IMR-90 (cell line): ENCODE results near the gene TMEM53. TPM values are rescaled to one million over a fixed set of nuclear protein-coding genes. Genes with fewer than 3 reads are reported as not detected.

Source experiments
- ATAC-seq: fragments of 200-7000 bp; cut with Tn5 transposase; 2 replicates; pipeline ENCODE4 v1.9.1; 2020; ENCODE audit warnings: low read depth, mild to moderate bottlenecking, moderate library complexity
- BruUV-seq: library from RNA; stranded (reverse); fragments of 400-500 nt; replicated peaks from 2 replicates; lab custom pipeline; 2021; lab: Mats Ljungman, UMichigan
- CTCF ChIA-PET: fragments of 300-600 bp; formaldehyde crosslinking; extraction: SDS; loops from one replicate; lab custom pipeline; 2021; ENCODE audit warnings: antibody characterized with exemption; lab: Yijun Ruan, JAX
- POLR2A ChIA-PET: fragments of 300-600 bp; sonication (Branson Sonifier 250); formaldehyde crosslinking; loops from one replicate; lab custom pipeline; 2022; ENCODE audit warnings: antibody characterized with exemption; ENCODE audit not compliant: unreplicated experiment; lab: Charles Lee
- DNase-seq: peaks from one replicate; pipeline ENCODE4 v3.0.0; 2013
- H2AFZ ChIP-seq: replicated peaks from 2 replicates; pipeline ENCODE3; 2013; ENCODE audit warnings: low read length, mild to moderate bottlenecking; ENCODE audit not compliant: poor library complexity
- H2AK5ac ChIP-seq: 2 replicates; pipeline ENCODE4 v1.6.1; 2013; ENCODE audit warnings: low read depth, low read length, inconsistent platforms
- H2AK9ac ChIP-seq: replicated peaks from 2 replicates; pipeline ENCODE3; 2013; ENCODE audit warnings: mild to moderate bottlenecking, low read depth, low read length, moderate library complexity; ENCODE audit not compliant: poor library complexity
- H2BK120ac ChIP-seq: 2 replicates; pipeline ENCODE4 v1.6.1; 2013; ENCODE audit warnings: low read depth, low read length, inconsistent platforms
- H2BK15ac ChIP-seq: 3 replicates; pipeline ENCODE4 v1.6.1; 2013; ENCODE audit warnings: low read depth, low read length, inconsistent platforms
- H2BK20ac ChIP-seq: 2 replicates; pipeline ENCODE4 v1.6.1; 2013; ENCODE audit warnings: low read depth, mild to moderate bottlenecking, inconsistent platforms, low read length, moderate library complexity
- H2BK5ac ChIP-seq: 2 replicates; pipeline ENCODE4 v1.6.1; 2013; ENCODE audit warnings: mild to moderate bottlenecking, low read depth, low read length, inconsistent platforms; ENCODE audit not compliant: poor library complexity, severe bottlenecking
- H3K14ac ChIP-seq: replicated peaks from 2 replicates; pipeline ENCODE4 v1.6.1; 2013; ENCODE audit warnings: low read depth, low read length, inconsistent platforms
- H3K18ac ChIP-seq: 2 replicates; pipeline ENCODE4 v1.6.1; 2013; ENCODE audit warnings: low read depth, low read length, control low read depth
- H3K23ac ChIP-seq: 2 replicates; pipeline ENCODE4 v1.6.1; 2013; ENCODE audit warnings: low read depth, low read length, inconsistent platforms
- H3K27ac ChIP-seq: 2 replicates; pipeline ENCODE4 v1.5.1; 2013; ENCODE audit warnings: mild to moderate bottlenecking, control low read depth, low read length; ENCODE audit not compliant: insufficient read depth
- H3K27me3 ChIP-seq: 2 replicates; pipeline ENCODE4 v1.6.1; 2013; ENCODE audit warnings: low read length; ENCODE audit not compliant: control insufficient read depth, insufficient read depth
- H3K36me3 ChIP-seq: 2 replicates; pipeline ENCODE4 v1.6.1; 2013; ENCODE audit warnings: low read length, mixed read lengths; ENCODE audit not compliant: control insufficient read depth, insufficient read depth
- H3K4ac ChIP-seq: 2 replicates; pipeline ENCODE4 v1.6.1; 2013; ENCODE audit warnings: low read depth, low read length, inconsistent platforms
- H3K4me1 ChIP-seq: 2 replicates; pipeline ENCODE4 v1.6.1; 2013; ENCODE audit warnings: low read length, mixed read lengths; ENCODE audit not compliant: control insufficient read depth, insufficient read depth
- H3K4me2 ChIP-seq: 2 replicates; pipeline ENCODE4 v1.6.1; 2013; ENCODE audit warnings: low read depth, mild to moderate bottlenecking, control low read depth, low read length, moderate library complexity
- H3K4me3 ChIP-seq: 2 replicates; pipeline ENCODE4 v1.5.1; 2013; ENCODE audit warnings: low read depth, mild to moderate bottlenecking, control low read depth, low read length, moderate library complexity; ENCODE audit not compliant: insufficient read depth
- H3K56ac ChIP-seq: 2 replicates; pipeline ENCODE4 v1.6.1; 2013; ENCODE audit warnings: low read length, inconsistent platforms; ENCODE audit not compliant: insufficient read depth; ENCODE audit errors: extremely low read depth
- H3K79me1 ChIP-seq, 2 experiments: 2 replicates each; pipeline ENCODE4 v1.6.1; 2013; ENCODE audit warnings: low read length in 2 of 2, inconsistent platforms in 1 of 2, low read depth in 1 of 2
- H3K9ac ChIP-seq: 2 replicates; pipeline ENCODE4 v1.6.1; 2013; ENCODE audit warnings: low read depth, low read length, control low read depth
- H3K9me1 ChIP-seq: 2 replicates; pipeline ENCODE4 v1.6.1; 2013; ENCODE audit warnings: low read length, inconsistent platforms; ENCODE audit not compliant: insufficient read depth
- H3K9me3 ChIP-seq: 2 replicates; pipeline ENCODE4 v1.6.1; 2013; ENCODE audit warnings: low read length; ENCODE audit not compliant: control insufficient read depth, insufficient read depth
- H4K20me1 ChIP-seq: 2 replicates; pipeline ENCODE4 v1.6.1; 2013; ENCODE audit warnings: low read length, inconsistent platforms; ENCODE audit not compliant: insufficient read depth
- H4K5ac ChIP-seq: 2 replicates; pipeline ENCODE4 v1.6.1; 2013; ENCODE audit warnings: mild to moderate bottlenecking, low read depth, low read length, control low read depth
- H4K8ac ChIP-seq, 2 experiments: 2 replicates each; pipeline ENCODE4 v1.6.1; 2013; ENCODE audit warnings: low read depth in 2 of 2, low read length in 2 of 2, control low read depth in 1 of 2, inconsistent platforms in 1 of 2
- H4K91ac ChIP-seq: 2 replicates; pipeline ENCODE4 v1.6.1; 2013; ENCODE audit warnings: low read depth, low read length, inconsistent platforms; ENCODE audit not compliant: insufficient read depth
- MAFK ChIP-seq: IDR thresholded peaks from 2 replicates; pipeline ENCODE4 v1.6.1; 2012; ENCODE audit warnings: low read depth, low read length, improper control_type of control experiment
- MAZ ChIP-seq: IDR thresholded peaks from 2 replicates; pipeline ENCODE4 v1.6.1; 2012; ENCODE audit warnings: low read depth, mild to moderate bottlenecking, low read length, improper control_type of control experiment, moderate library complexity, borderline replicate concordance
- NFE2L2 ChIP-seq: fragments of 150-350 bp; IDR thresholded peaks from 2 replicates; pipeline ENCODE4 v1.6.1; 2016; ENCODE audit warnings: low read depth, mild to moderate bottlenecking, low read length
- RFX5 ChIP-seq: IDR thresholded peaks from 2 replicates; pipeline ENCODE4 v1.8.0; 2012; ENCODE audit warnings: low read depth, mild to moderate bottlenecking, low read length, moderate library complexity
- SMC3 ChIP-seq: fragments of 150-350 bp; IDR thresholded peaks from 2 replicates; pipeline ENCODE4 v1.6.1; 2016; ENCODE audit warnings: low read depth, mild to moderate bottlenecking, antibody characterized with exemption, low read length, moderate library complexity
- WGBS, 2 experiments: methylation state at CpG; one replicate each; pipeline versions ENCODE4 v1.1.5 to v1.1.7; 2013; ENCODE audit warnings: missing lambda C conversion rate in 2 of 2; ENCODE audit not compliant: insufficient read length in 1 of 2; ENCODE audit errors: extremely low coverage in 2 of 2; 5-methylcytosine and 5-hydroxymethylcytosine counted together
- dilution Hi-C: fragments of 300-500 bp; cut with HindIII; formaldehyde crosslinking; loops from one replicate; pipeline ENCODE4 v1.14.3; 2018; ENCODE audit warnings: low sequenced_read_pairs; ENCODE audit not compliant: unreplicated experiment
- in situ Hi-C: fragments of 300-500 bp; cut with MboI; formaldehyde crosslinking; loops from 3 replicates; pipeline ENCODE4 v1.14.3; 2019; ENCODE audit warnings: low sequenced_read_pairs, inconsistent platforms, mixed read lengths
- intact Hi-C: fragments of 100-400 bp; cut with micrococcal nuclease; formaldehyde crosslinking; loops from 2 replicates; pipeline ENCODE4 v1.10.0; 2022
- microRNA-seq, 2 experiments: library from miRNA; stranded (forward) in 1 of 2; unstranded in 1 of 2; fragments of 10-50 nt in 1 of 2; fragments of <30 nt in 1 of 2; gene quantifications in 1 of 2; microRNA quantifications in 1 of 2; one replicate each; pipeline versions ENCODE3 to v1.1.0; 2013 to 2020; ENCODE audit not compliant: insufficient read depth in 1 of 2, insufficient read length in 1 of 2, unreplicated experiment in 1 of 2
- polyA plus RNA-seq, 3 experiments: library from polyadenylated mRNA; depleted of rRNA; stranded (reverse); fragments of >200 nt; gene quantifications; 2 replicates each; pipeline ENCODE4 v1.2.3, GENCODE V29; 2012; ENCODE audit warnings: low replicate concordance in 1 of 3
- small RNA-seq, 5 experiments: library from RNA; depleted of rRNA; stranded (forward); fragments of <200 nt; gene quantifications; one replicate each; pipeline ENCODE3, GENCODE V24; 2012
- total RNA-seq: library from RNA; depleted of rRNA; stranded (reverse); fragments of >200 nt; gene quantifications from 2 replicates; pipeline ENCODE4 v1.2.3, GENCODE V29; 2012; rRNA removed
- TF ChIP-seq, protein P1 (sequence below): fragments of 150-350 bp; IDR thresholded peaks from 2 replicates; pipeline ENCODE4 v1.6.1; 2016; ENCODE audit warnings: low read depth, mild to moderate bottlenecking, low read length, moderate library complexity, borderline replicate concordance

TMEM53 gene
- total and polyA plus RNA-seq, 2 of the 4 experiments (the other 2 are of a cell fraction), result 2.7 to 6.3 TPM

DNA sequence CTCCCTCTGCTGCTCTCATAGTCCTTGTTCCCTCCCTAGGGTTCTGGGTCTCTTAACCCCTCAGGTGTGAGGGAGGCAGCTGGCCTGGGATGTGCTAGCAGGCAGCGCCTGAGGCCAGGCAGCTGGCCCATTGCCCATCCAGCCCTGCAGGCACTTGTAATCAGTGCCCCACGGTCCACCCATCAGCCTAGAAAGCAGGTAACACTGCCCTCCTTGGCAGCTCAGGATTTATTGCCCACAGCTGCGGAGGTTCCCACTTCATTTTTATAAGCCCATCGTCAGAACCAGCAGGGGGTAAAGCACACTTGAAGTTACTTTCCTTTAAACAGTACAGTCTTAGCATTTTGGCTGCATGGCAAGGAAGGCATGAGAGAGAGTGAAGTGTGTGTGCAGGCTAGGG lies 70.6 kb downstream of the TMEM53 start:
- no CpG with 5 or more reads among the region's 4 CpGs for WGBS, 2 experiments
- dilution Hi-C loops (no loop called here), in situ Hi-C loops (no loop called here), intact Hi-C loops (no loop called here)
- H2BK15ac ChIP-seq, result no peak overlapping the region
- TF ChIP-seq NFE2L2, result no peak
- TF ChIP-seq MAFK, result no peak
- TF ChIP-seq SMC3, result no peak
- TF ChIP-seq RFX5, result no peak
- no peak for TF ChIP-seq MAZ
- TF ChIP-seq, protein P1, sequence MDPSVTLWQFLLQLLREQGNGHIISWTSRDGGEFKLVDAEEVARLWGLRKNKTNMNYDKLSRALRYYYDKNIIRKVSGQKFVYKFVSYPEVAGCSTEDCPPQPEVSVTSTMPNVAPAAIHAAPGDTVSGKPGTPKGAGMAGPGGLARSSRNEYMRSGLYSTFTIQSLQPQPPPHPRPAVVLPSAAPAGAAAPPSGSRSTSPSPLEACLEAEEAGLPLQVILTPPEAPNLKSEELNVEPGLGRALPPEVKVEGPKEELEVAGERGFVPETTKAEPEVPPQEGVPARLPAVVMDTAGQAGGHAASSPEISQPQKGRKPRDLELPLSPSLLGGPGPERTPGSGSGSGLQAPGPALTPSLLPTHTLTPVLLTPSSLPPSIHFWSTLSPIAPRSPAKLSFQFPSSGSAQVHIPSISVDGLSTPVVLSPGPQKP, result no peak
- peaks cover 70% of the 10 kb centered on the region for H3K27me3 ChIP-seq
- H3K9ac ChIP-seq, result no peak overlapping the region
- no peak overlapping the region for H3K56ac ChIP-seq
- H3K23ac ChIP-seq, result no peak overlapping the region
- DNase-seq, result no peak
- no peak overlapping the region for H3K14ac ChIP-seq
- H4K8ac ChIP-seq, result no peak overlapping the region
- no peak overlapping the region for H3K27ac ChIP-seq
- no peak overlapping the region for H4K91ac ChIP-seq
- H2BK5ac ChIP-seq, result no peak overlapping the region
- no peak overlapping the region for H3K4me3 ChIP-seq
- H4K5ac ChIP-seq, result no peak overlapping the region
- no TSS peak for BruUV-seq
- H3K36me3 ChIP-seq, result no peaks in the 10 kb centered on the region
- H2AK5ac ChIP-seq, result no peak overlapping the region
- H2AK9ac ChIP-seq, result no peak overlapping the region
- no peaks in the 10 kb centered on the region for H4K20me1 ChIP-seq
- H3K4ac ChIP-seq, result no peak overlapping the region
- H3K9me1 ChIP-seq, result no peaks in the 10 kb centered on the region
- no peak overlapping the region for H2BK20ac ChIP-seq
- peak overlapping the region; percentile 63 for H2AFZ ChIP-seq
- no peak overlapping the region for H2BK120ac ChIP-seq
- H3K4me2 ChIP-seq, result no peak overlapping the region
- ChIA-PET CTCF (no interaction called here), POLR2A (no interaction called here)
- ATAC-seq, result no peak
- H3K79me1 ChIP-seq, result no peaks in the 10 kb centered on the region
- no peaks in the 10 kb centered on the region for H3K4me1 ChIP-seq
- no peak overlapping the region for H3K18ac ChIP-seq
- H3K9me3 ChIP-seq, result no peaks in the 10 kb centered on the region

Small RNA genes within 50 kb of the gene (microRNA-seq; reads per million reads assigned to microRNA genes)
- gene RNU5F-1 (ENCODE audit: insufficient read depth, insufficient read length), result not detected

Small RNA genes within 50 kb of the gene (small RNA-seq; reads per million reads assigned to genes)
- gene RNU5F-1, result 14.1 to 3,494 (median 200) reads per million in 5 experiments

Other genes with a start within 250 kb of the TMEM53 start
- 0.28 and 0.36 TPM in 2 replicates for gene ARMH1, start 233 bp upstream of the TMEM53 start, total RNA-seq
- 0.72 and 1.1 TPM in 2 replicates for gene ARMH1, start 233 bp upstream of the TMEM53 start, polyA plus RNA-seq (2012; rRNA removed)
- gene RNU5D-1, start 56.7 kb upstream of the TMEM53 start, total RNA-seq, result not detected in 2 replicates
- not detected in 2 replicates for gene RNU5D-1, start 56.7 kb upstream of the TMEM53 start, polyA plus RNA-seq (2012; rRNA removed)
- gene KIF2C, start 65.4 kb upstream of the TMEM53 start, total RNA-seq, result 40.5 and 45.0 TPM in 2 replicates
- 30.7 and 31.6 TPM in 2 replicates for gene KIF2C, start 65.4 kb upstream of the TMEM53 start, polyA plus RNA-seq (2012; rRNA removed)
- gene RPS8, start 101.1 kb upstream of the TMEM53 start, total RNA-seq, result 1,837 and 2,171 TPM in 2 replicates
- gene RPS8, start 101.1 kb upstream of the TMEM53 start, polyA plus RNA-seq (2012; rRNA removed), result 2,128 and 2,255 TPM in 2 replicates
- not detected in 2 replicates for gene BEST4, start 113.7 kb upstream of the TMEM53 start, total RNA-seq
- gene BEST4, start 113.7 kb upstream of the TMEM53 start, polyA plus RNA-seq (2012; rRNA removed), result 0.07 and 0.16 TPM in 2 replicates
- 15.3 and 15.8 TPM in 2 replicates for gene PLK3, start 125.9 kb upstream of the TMEM53 start, total RNA-seq
- 51.6 and 52.5 TPM in 2 replicates for gene PLK3, start 125.9 kb upstream of the TMEM53 start, polyA plus RNA-seq (2012; rRNA removed)
- gene DYNLT4, start 132.9 kb upstream of the TMEM53 start, total RNA-seq, result 0.56 TPM in 1 of 2 replicates, not detected in the other
- not detected in 2 replicates for gene DYNLT4, start 132.9 kb upstream of the TMEM53 start, polyA plus RNA-seq (2012; rRNA removed)
- 0.56 and 0.90 TPM in 2 replicates for gene BTBD19, start 134.0 kb upstream of the TMEM53 start, total RNA-seq
- gene BTBD19, start 134.0 kb upstream of the TMEM53 start, polyA plus RNA-seq (2012; rRNA removed), result 16.0 and 17.2 TPM in 2 replicates
- gene PTCH2, start 168.8 kb upstream of the TMEM53 start, total RNA-seq, result under 0.01 TPM in 2 replicates
- gene PTCH2, start 168.8 kb upstream of the TMEM53 start, polyA plus RNA-seq (2012; rRNA removed), result 0.56 and 0.66 TPM in 2 replicates